ENCODE measurements around the gene MTMR12.
A peak's percentile ranks its signal among the peaks of the same experiment; 100 is the strongest.

Gene MTMR12

DNA sequence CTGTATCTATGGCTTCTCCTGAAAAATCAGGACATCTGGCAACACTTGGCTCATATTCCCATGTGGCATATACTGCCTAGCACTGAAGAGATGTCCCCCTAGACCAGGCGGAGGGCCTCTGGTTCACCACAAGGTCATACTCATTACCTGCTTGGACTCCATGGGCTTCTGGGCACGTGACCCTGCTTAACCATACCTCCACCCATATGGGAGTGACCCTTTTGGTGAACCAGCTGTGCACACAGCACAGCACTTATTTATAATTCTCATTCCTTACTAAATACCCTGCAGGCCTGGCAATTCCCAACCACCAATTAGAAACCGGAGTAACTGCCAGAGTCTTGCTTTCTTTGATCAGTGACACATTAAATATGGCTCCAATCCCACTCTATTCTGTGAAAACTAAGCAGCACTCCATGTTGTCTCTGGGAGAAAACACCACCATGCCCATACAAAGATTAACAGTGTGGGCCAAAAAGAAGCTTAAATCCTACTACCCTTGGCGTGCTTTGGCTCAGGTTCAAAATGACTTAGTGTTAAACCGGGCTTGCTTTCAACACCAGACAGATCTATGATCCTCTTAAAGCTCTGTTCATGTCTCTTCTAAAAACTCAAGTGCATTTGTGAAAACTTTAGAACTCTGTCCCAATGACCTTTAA lies 57.7 kb downstream of the MTMR12 start:
- Mint-ChIP-seq H3K4me3 (no peak overlapping the region), H3K27ac (ENCODE audit: low read depth) (peak overlapping the region; percentile 19), H3K27me3 (no peaks in the 10 kb centered on the region), H3K9me3 (no peaks in the 10 kb centered on the region), H3K4me1 (peaks cover 11% of the 10 kb centered on the region), H3K36me3 (ENCODE audit: insufficient read depth) (peaks cover 56% of the 10 kb centered on the region)
- DNase-seq (ENCODE audit: low spot score in 2 of 2): no peak
- ATAC-seq (replicated peaks; ENCODE audit: extremely low read depth, poor library complexity, severe bottlenecking): no peak

DNA sequence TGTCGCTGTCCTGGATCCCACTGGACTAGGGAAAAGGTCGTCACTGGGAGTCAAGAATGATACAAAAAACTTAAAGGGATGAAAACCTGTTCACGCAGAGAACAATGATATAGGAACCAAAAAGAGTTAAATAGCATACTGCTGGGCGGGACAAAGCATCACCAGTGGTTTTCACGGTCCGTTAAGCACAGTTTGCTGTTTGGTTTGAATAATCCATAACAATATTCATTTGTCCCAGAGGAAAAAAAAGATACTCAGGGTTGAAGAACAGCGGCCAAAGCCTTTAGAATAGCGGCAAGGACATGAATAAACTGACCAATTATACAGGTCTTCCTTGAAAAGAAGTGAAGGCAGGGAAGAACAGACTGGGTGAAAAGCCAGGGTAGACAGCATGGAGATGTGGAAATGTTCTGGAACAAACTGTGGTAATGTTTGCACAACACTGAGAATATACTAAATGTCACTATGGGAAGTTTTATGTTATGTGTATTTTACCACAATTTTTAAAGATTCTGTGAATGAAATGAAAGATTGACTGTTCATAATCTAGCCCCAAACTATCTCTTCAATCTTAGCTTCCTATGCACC lies 60.8 kb downstream of the MTMR12 start:
- H3K36me3 Mint-ChIP-seq (ENCODE audit: insufficient read depth): peaks cover 51% of the 10 kb centered on the region
- no peaks in the 10 kb centered on the region for H3K9me3 Mint-ChIP-seq
- H3K27ac Mint-ChIP-seq (ENCODE audit: low read depth): no peak overlapping the region
- H3K4me1 Mint-ChIP-seq: peaks cover 12% of the 10 kb centered on the region
- ATAC-seq (replicated peaks; ENCODE audit: extremely low read depth, poor library complexity, severe bottlenecking) (no peak), DNase-seq (ENCODE audit: low spot score in 2 of 2) (no peak)
- no peaks in the 10 kb centered on the region for H3K27me3 Mint-ChIP-seq
- H3K4me3 Mint-ChIP-seq: no peak overlapping the region

DNA sequence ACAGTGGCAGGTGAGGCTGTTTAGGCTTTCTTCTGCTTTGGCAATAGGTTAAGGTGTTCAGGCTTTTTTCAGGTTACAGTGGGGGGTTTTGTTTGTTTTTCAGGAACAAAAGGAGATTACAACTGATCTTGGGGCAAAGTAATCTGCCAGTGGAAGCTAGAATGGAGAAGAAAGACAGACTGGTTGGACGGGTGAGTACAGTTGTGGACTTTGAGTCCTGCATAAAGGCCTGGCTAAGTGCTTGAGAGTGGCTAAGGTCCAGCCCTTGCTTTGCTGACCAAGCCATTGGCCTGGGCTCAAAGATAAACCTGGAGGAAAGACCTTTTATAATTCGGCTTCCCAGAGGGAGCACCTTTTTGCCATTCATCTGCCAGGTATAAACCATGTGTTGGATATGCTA lies 63.1 kb downstream of the MTMR12 start:
- Mint-ChIP-seq H3K27me3 (no peaks in the 10 kb centered on the region), H3K36me3 (ENCODE audit: insufficient read depth) (peaks cover 49% of the 10 kb centered on the region), H3K4me3 (no peak overlapping the region), H3K4me1 (peaks cover 12% of the 10 kb centered on the region), H3K27ac (ENCODE audit: low read depth) (peak overlapping the region; percentile 84), H3K9me3 (no peaks in the 10 kb centered on the region)
- DNase-seq (ENCODE audit: low spot score in 2 of 2) (no peak), ATAC-seq (replicated peaks; ENCODE audit: extremely low read depth, poor library complexity, severe bottlenecking) (no peak)

DNA sequence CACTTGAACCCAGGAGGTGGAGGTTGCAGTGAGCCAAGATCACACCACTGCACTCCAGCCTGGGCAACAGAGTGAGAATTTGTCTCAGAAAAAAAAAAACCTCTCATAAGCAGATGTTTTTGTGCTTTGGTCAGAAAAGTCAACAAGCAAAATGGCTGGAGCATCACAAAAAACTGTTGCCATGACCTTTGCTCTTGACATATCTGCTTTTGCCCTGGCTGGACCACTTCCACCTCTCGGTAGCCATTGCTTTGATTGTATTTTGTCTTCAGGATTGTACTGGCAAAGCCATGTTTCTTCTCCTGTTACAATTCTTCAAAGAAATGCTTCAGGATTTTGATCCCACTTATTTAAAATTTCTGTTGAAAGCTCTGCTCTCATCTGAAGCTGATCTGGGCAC lies 67.0 kb downstream of the MTMR12 start:
- Mint-ChIP-seq H3K36me3 (ENCODE audit: insufficient read depth) (peaks cover 44% of the 10 kb centered on the region), H3K27me3 (no peaks in the 10 kb centered on the region), H3K9me3 (no peaks in the 10 kb centered on the region), H3K4me1 (peaks cover 32% of the 10 kb centered on the region), H3K27ac (ENCODE audit: low read depth) (no peak overlapping the region), H3K4me3 (no peak overlapping the region)
- ATAC-seq (replicated peaks; ENCODE audit: extremely low read depth, poor library complexity, severe bottlenecking): no peak
- no peak for DNase-seq (ENCODE audit: low spot score in 2 of 2)

DNA sequence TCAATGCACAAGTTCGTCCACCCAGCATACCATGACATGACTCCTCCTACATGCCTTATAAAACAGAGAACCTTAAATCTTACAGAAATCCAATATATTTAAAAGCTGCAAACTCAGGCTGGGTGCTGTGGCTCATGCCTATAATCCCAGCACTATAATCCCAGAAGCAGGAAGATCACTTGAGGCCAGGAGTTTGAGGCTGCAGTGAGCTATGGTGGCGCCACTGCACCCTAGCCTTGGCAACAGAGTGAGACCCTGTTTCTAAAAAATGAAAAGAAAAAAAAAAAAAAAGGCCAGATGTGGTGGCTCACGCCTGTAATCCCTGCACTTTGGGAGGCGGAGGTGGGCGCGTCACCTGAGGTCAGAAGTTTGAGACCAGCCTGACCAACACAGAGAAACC lies 68.7 kb downstream of the MTMR12 start:
- no peak overlapping the region for H3K4me3 Mint-ChIP-seq
- H3K27me3 Mint-ChIP-seq: no peaks in the 10 kb centered on the region
- no peak overlapping the region for H3K27ac Mint-ChIP-seq (ENCODE audit: low read depth)
- H3K9me3 Mint-ChIP-seq: no peaks in the 10 kb centered on the region
- ATAC-seq (replicated peaks; ENCODE audit: extremely low read depth, poor library complexity, severe bottlenecking) (no peak), DNase-seq (ENCODE audit: low spot score in 2 of 2) (no peak)
- H3K4me1 Mint-ChIP-seq: peaks cover 35% of the 10 kb centered on the region
- peaks cover 44% of the 10 kb centered on the region for H3K36me3 Mint-ChIP-seq (ENCODE audit: insufficient read depth)

DNA sequence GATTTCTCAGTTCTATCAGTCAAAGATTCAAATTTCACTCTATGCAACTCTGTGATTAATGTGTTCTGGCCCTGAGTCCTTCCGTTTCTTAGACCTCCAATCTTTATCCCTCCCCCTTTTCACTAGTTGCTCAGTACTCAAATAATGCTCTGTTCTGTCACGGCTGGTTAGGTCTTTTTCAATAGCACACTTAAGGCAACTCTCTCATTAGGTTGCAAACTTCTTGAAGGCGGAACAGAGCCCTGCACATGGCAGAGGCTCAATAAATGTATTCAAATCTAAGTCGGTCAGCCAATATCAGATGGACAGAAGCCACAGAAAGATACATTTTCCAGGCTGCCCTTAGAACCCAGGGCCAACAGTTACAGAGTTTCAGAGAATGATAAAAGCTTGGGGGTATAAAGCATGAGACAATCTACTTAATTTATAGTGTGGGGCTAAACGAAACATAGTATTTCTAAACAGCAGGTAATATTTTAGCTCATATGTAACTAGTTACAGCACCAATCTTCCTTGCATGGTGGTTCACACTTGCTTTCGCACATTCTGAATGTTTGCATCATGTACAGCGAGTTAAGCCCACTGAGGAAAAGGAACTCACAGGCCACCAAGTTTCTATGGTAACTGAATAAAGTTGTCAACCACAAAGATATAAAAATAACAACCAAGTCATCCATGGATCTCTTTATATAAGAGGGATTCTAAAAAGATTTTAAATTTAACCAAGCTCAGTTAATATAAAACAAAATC lies 71.5 kb downstream of the MTMR12 start:
- peaks cover 33% of the 10 kb centered on the region for H3K4me1 Mint-ChIP-seq
- peak overlapping the region; percentile 86 for H3K27ac Mint-ChIP-seq (ENCODE audit: low read depth)
- peak overlapping the region; percentile 47 for H3K4me3 Mint-ChIP-seq
- H3K36me3 Mint-ChIP-seq (ENCODE audit: insufficient read depth): peaks cover 38% of the 10 kb centered on the region
- ATAC-seq (replicated peaks; ENCODE audit: extremely low read depth, poor library complexity, severe bottlenecking) (peak; percentile 97), DNase-seq (ENCODE audit: low spot score in 2 of 2) (peak in 1 of 2 donors; percentile 36)
- no peaks in the 10 kb centered on the region for H3K27me3 Mint-ChIP-seq
- H3K9me3 Mint-ChIP-seq: no peaks in the 10 kb centered on the region

DNA sequence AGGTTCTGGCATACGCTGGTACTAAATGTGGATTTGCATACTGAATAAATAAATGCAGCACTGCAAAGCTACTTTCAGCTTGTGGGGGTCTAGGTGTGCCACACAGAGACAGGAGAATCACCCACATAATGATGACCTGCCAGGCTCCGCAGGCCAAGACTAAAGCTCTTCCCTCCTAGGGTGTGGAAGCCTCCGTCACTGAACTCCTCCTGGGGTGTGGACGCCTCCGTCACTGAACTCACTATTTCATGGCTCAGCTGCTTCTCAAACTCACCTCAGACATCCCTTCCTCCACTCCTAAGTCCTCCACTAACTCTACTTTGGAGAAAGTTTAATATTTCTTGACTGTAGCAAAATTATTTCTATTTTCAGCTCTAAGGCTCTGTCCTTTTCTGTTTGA lies 73.4 kb downstream of the MTMR12 start:
- Mint-ChIP-seq H3K36me3 (ENCODE audit: insufficient read depth) (peaks cover 37% of the 10 kb centered on the region), H3K9me3 (no peaks in the 10 kb centered on the region), H3K27ac (ENCODE audit: low read depth) (peak overlapping the region; percentile 86), H3K4me3 (no peak overlapping the region), H3K27me3 (no peaks in the 10 kb centered on the region), H3K4me1 (peaks cover 33% of the 10 kb centered on the region)
- ATAC-seq (replicated peaks; ENCODE audit: extremely low read depth, poor library complexity, severe bottlenecking): no peak
- DNase-seq (ENCODE audit: low spot score in 2 of 2): no peak

DNA sequence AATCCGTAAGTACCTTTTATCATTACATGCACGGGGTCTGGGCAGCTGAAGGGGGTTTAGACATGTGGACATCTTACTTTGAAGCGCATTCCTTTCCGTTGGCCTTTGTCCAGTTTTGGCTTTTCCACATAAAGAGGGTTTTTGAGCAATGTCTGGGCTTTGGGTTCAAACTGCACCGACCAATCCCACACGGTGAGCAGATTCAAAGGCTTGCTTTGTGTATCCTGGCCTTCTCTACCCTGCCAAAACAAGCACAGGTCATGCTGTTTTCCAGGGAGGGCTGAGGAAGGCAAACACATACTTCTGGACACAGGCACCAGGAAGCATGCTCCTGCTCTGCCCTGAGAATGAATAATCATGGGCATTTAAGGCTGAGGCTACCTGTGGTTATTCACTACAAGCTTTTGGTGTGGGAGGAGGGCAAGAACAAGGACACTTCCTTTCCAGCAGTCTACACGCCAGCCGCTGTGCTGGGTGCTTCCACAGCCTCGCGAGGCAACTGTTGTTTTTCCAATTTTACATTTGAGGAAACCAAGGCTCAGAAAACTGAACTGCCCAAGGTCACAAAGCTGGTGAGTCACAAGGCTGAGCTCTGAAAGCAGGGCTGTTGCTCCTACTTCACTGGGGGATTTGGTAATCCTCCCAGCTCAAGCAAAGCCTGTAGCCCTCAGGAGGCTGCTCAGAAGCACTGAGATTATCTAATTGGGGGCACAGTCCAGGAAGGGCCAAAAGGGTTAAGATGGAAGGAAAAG lies 78.9 kb downstream of the MTMR12 start:
- Mint-ChIP-seq H3K27me3 (no peaks in the 10 kb centered on the region), H3K27ac (ENCODE audit: low read depth) (no peak overlapping the region), H3K36me3 (ENCODE audit: insufficient read depth) (peaks cover 43% of the 10 kb centered on the region), H3K4me3 (no peak overlapping the region), H3K9me3 (no peaks in the 10 kb centered on the region), H3K4me1 (peaks cover 8% of the 10 kb centered on the region)
- ATAC-seq (replicated peaks; ENCODE audit: extremely low read depth, poor library complexity, severe bottlenecking) (no peak), DNase-seq (ENCODE audit: low spot score in 2 of 2) (no peak)

DNA sequence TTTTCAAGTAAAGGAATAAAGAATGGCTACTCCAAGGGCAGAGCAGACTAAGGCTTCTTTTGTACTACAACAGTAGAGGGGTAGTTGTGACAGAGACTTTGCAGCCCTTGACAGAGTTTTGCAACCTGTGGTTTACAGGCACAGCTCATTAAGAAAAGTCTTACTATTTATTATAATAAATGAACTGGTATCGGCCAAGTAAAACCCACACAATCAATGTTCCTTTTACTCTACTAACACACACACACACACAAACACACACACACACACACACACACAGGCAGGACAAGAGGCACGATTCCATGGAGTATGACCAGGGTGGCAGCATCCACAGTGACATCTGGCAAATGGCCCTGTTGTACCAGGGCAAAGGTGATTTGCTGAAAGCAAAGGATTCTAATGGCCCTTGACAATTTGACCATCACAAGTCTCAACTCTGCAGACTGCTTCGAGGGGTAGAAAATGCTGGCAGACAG lies 79.5 kb downstream of the MTMR12 start:
- peaks cover 43% of the 10 kb centered on the region for H3K36me3 Mint-ChIP-seq (ENCODE audit: insufficient read depth)
- peaks cover 8% of the 10 kb centered on the region for H3K4me1 Mint-ChIP-seq
- H3K4me3 Mint-ChIP-seq: no peak overlapping the region
- H3K27ac Mint-ChIP-seq (ENCODE audit: low read depth): no peak overlapping the region
- no peaks in the 10 kb centered on the region for H3K9me3 Mint-ChIP-seq
- ATAC-seq (replicated peaks; ENCODE audit: extremely low read depth, poor library complexity, severe bottlenecking) (no peak), DNase-seq (ENCODE audit: low spot score in 2 of 2) (no peak)
- H3K27me3 Mint-ChIP-seq: no peaks in the 10 kb centered on the region

DNA sequence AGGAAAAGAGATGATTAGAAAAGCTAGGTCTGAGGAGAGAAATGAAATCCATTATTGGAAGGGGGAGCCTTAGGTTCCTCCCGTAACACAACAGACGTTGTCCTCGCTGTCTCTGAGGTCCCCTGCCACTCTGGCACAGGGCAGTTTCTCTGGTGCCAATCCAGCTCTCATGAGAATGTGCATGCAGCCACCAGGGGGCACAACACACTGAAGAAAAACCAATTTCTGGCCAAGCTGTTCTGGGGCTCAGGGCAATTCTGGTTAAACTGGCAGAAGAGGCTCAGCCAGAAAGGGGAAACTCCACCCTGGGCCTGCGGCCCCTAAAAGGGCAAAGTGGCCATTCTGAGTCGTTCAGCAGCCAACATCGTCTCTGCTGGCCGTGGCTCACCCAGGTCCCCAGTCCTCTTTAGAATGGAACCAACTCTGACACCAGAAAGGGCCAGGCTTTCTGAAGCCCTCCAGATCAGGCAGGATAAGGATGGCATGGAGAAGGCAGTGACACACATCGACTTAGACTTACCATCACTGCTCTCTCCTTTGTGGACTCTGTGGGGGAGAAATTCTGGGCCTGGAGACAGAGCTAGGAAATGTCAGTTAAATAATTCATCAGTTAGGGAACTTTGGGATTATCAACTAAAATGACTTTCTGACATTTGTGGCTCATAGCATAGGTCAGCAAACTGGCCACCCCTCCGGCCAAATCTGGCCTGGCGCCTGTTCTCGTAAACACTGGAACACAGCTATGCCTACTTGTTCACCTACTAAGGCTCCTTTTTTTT lies 80.1 kb downstream of the MTMR12 start:
- ATAC-seq (replicated peaks; ENCODE audit: extremely low read depth, poor library complexity, severe bottlenecking): peak; percentile 76
- H3K27ac Mint-ChIP-seq (ENCODE audit: low read depth): peak overlapping the region; percentile 85
- H3K27me3 Mint-ChIP-seq: no peaks in the 10 kb centered on the region
- no peaks in the 10 kb centered on the region for H3K9me3 Mint-ChIP-seq
- H3K4me1 Mint-ChIP-seq: peaks cover 8% of the 10 kb centered on the region
- H3K36me3 Mint-ChIP-seq (ENCODE audit: insufficient read depth): peaks cover 43% of the 10 kb centered on the region
- peak; percentile 66 to 71 for DNase-seq (ENCODE audit: low spot score in 2 of 2)
- H3K4me3 Mint-ChIP-seq: no peak overlapping the region

DNA sequence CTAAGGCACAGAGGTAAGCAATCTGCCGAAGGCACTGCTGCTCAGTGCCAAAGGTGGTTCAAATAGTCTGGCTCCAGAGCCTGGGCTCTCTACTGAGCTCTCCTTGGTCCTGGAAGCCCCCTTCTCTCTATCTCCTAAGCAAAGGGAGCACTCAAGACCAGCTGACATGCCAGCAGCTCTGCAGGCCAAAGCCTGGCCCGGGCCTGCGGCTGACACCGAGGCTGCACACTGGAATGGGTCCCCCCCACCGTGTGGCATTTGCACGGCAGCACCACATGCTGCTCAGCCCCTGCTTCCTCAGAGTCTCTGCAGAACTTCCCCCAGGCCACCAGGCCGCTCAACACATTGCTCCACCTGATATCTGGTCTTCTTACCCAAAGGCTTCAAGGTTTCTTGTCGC lies 80.8 kb downstream of the MTMR12 start:
- Mint-ChIP-seq H3K27ac (ENCODE audit: low read depth) (peak overlapping the region; percentile 85), H3K4me3 (no peak overlapping the region), H3K9me3 (no peaks in the 10 kb centered on the region), H3K36me3 (ENCODE audit: insufficient read depth) (peaks cover 36% of the 10 kb centered on the region), H3K27me3 (no peaks in the 10 kb centered on the region), H3K4me1 (peaks cover 8% of the 10 kb centered on the region)
- ATAC-seq (replicated peaks; ENCODE audit: extremely low read depth, poor library complexity, severe bottlenecking) (no peak), DNase-seq (ENCODE audit: low spot score in 2 of 2) (no peak)

DNA sequence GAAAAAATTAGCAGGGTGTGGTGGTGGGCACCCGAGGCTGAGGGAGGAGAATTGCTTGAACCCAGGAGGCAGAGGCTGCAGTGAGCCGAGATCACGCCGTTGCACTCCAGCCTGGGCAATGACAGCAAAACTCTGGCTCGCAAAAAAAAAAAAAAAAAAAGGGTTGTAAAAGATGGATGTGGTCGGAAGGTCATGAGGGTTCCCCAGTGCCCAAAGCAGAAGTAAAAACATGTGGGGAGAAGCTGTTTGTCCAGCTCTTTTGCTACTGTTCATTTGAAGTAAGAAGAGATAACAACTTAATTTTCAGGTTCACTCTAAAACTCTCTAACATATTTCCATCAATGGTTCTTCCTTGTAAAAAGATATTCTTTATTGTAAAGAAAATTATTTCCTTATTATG lies 81.5 kb downstream of the MTMR12 start:
- peaks cover 30% of the 10 kb centered on the region for H3K36me3 Mint-ChIP-seq (ENCODE audit: insufficient read depth)
- H3K27me3 Mint-ChIP-seq: no peaks in the 10 kb centered on the region
- no peak overlapping the region for H3K27ac Mint-ChIP-seq (ENCODE audit: low read depth)
- ATAC-seq (replicated peaks; ENCODE audit: extremely low read depth, poor library complexity, severe bottlenecking) (no peak), DNase-seq (ENCODE audit: low spot score in 2 of 2) (no peak)
- H3K4me1 Mint-ChIP-seq: peaks cover 8% of the 10 kb centered on the region
- no peaks in the 10 kb centered on the region for H3K9me3 Mint-ChIP-seq
- H3K4me3 Mint-ChIP-seq: no peak overlapping the region
